GM12878 (cell line): ENCODE results near the gene LTBP4. TPM values are rescaled to one million over a fixed set of nuclear protein-coding genes. Genes with fewer than 3 reads are reported as not detected.

Source experiments
- ATAC-seq: fragments of 200-7000 bp; cut with Tn5 transposase; 3 replicates; pipeline ENCODE4 v1.9.1; 2020; ENCODE audit warnings: mild to moderate bottlenecking, moderate library complexity
- BruUV-seq: library from RNA; stranded (reverse); fragments of 400-500 nt; replicated peaks from 2 replicates; lab custom pipeline; 2021; lab: Mats Ljungman, UMichigan
- CTCF ChIA-PET: fragments of 300-600 bp; sonication (Branson Sonifier 250); formaldehyde crosslinking; extraction: SDS; loops from one replicate; lab custom pipeline; 2021; ENCODE audit warnings: inconsistent platforms; lab: Yijun Ruan, JAX
- POLR2A ChIA-PET: fragments of 350-600 bp; formaldehyde crosslinking; extraction: SDS; loops from one replicate; lab custom pipeline; 2021; ENCODE audit warnings: inconsistent platforms; lab: Charles Lee
- RAD21 ChIA-PET: fragments of 300-600 bp; sonication (Branson Sonifier 250); formaldehyde crosslinking; loops from one replicate; lab custom pipeline; 2023; ENCODE audit warnings: antibody characterized with exemption; ENCODE audit not compliant: unreplicated experiment; lab: Charles Lee
- SMC1A ChIA-PET: fragments of 300-600 bp; sonication (Branson Sonifier 250); formaldehyde crosslinking; loops from one replicate; lab custom pipeline; 2023; ENCODE audit not compliant: unreplicated experiment, uncharacterized antibody; lab: Charles Lee
- DNase-seq: peaks from one replicate; pipeline ENCODE4 v3.0.0-alpha.2; 2011; ENCODE audit warnings: low read depth, low spot score
- FAIRE-seq: peaks from 3 replicates; lab custom pipeline; 2011; peaks lifted over from hg19 to GRCh38; lab: Jason Lieb, UNC
- H2AFZ ChIP-seq: 2 replicates; pipeline ENCODE4 v1.6.0; 2011; ENCODE audit warnings: low read depth, low read length, control low read depth; ENCODE audit not compliant: control insufficient read depth
- H3K27ac ChIP-seq: 2 replicates; pipeline ENCODE4 v1.5.1; 2011; ENCODE audit warnings: control low read depth; ENCODE audit not compliant: control insufficient read depth, insufficient read depth
- H3K27me3 ChIP-seq, 2 experiments: replicated peaks in 1 of 2; 2 replicates each; pipeline versions ENCODE4 v1.6.0 to v1.6.1; 2011; ENCODE audit warnings: low read length in 1 of 2; ENCODE audit not compliant: control insufficient read depth in 2 of 2, insufficient read depth in 2 of 2
- H3K36me3 ChIP-seq, 2 experiments: 2 replicates each; pipeline ENCODE4 v1.5.1; 2011; ENCODE audit warnings: low read length in 1 of 2; ENCODE audit not compliant: control insufficient read depth in 2 of 2, insufficient read depth in 2 of 2
- H3K4me1 ChIP-seq: 2 replicates; pipeline ENCODE4 v1.6.1; 2011; ENCODE audit warnings: mild to moderate bottlenecking, low read length, moderate library complexity, mixed read lengths; ENCODE audit not compliant: control insufficient read depth, insufficient read depth
- H3K4me2 ChIP-seq: 2 replicates; pipeline ENCODE4 v1.6.0; 2011; ENCODE audit warnings: control low read depth; ENCODE audit not compliant: control insufficient read depth, insufficient read depth
- H3K4me3 ChIP-seq: fragments of 200-600 bp; sonication (generic); 2 replicates; pipeline ENCODE4 v1.5.1; 2016
- H3K79me2 ChIP-seq: 2 replicates; pipeline ENCODE4 v1.6.0; 2011; ENCODE audit warnings: low read length; ENCODE audit not compliant: control insufficient read depth, insufficient read depth
- H3K9ac ChIP-seq: 2 replicates; pipeline ENCODE4 v1.8.0; 2011; ENCODE audit warnings: low read length, control low read depth, mixed read lengths; ENCODE audit not compliant: control insufficient read depth, insufficient read depth
- H3K9me3 ChIP-seq: replicated peaks from 3 replicates; pipeline ENCODE4 v1.5.1; 2011; ENCODE audit warnings: mild to moderate bottlenecking, low read length; ENCODE audit not compliant: control insufficient read depth, insufficient read depth
- H4K20me1 ChIP-seq: 2 replicates; pipeline ENCODE4 v1.6.0; 2011; ENCODE audit not compliant: control insufficient read depth, insufficient read depth
- CHD4 ChIP-seq: fragments of 200-600 bp; sonication (generic); IDR thresholded peaks from 2 replicates; pipeline ENCODE4 v1.6.1; 2016; ENCODE audit warnings: mild to moderate bottlenecking
- JUNB ChIP-seq: IDR thresholded peaks from 2 replicates; pipeline ENCODE4 v1.6.1; 2016; ENCODE audit warnings: antibody characterized with exemption, mild to moderate bottlenecking
- KAT2A ChIP-seq: conservative IDR thresholded peaks from 2 replicates; pipeline ENCODE4 v1.6.1; 2011; ENCODE audit warnings: low read depth, low read length; ENCODE audit not compliant: control insufficient read depth
- NR2F1 ChIP-seq: fragments of 450-650 bp; conservative IDR thresholded peaks from 2 replicates; pipeline ENCODE4 v1.6.1; 2017; ENCODE audit warnings: mild to moderate bottlenecking
- POLR2A ChIP-seq: IDR thresholded peaks from 2 replicates; pipeline ENCODE4 v1.6.1; 2011; ENCODE audit warnings: low read depth, mild to moderate bottlenecking, low read length
- STAT3 ChIP-seq: IDR thresholded peaks from 2 replicates; pipeline ENCODE4 v1.6.1; 2011; ENCODE audit warnings: low read depth, low read length, improper control_type of control experiment
- WGBS: methylation state at CpG from one replicate; pipeline ENCODE4 v1.1.6; 2016; ENCODE audit warnings: low lambda C conversion rate; ENCODE audit not compliant: insufficient replicate concordance, insufficient coverage; ENCODE audit errors: missing lambda C conversion rate; 5-methylcytosine and 5-hydroxymethylcytosine counted together
- in situ Hi-C: fragments of 300-500 bp; cut with MboI; formaldehyde crosslinking; loops from 9 replicates; pipeline ENCODE4 v1.14.3; 2018; ENCODE audit warnings: mixed read lengths
- intact Hi-C: fragments of 100-400 bp; cut with micrococcal nuclease; formaldehyde crosslinking; loops from one replicate; pipeline ENCODE4 v1.14.2; 2022; ENCODE audit not compliant: unreplicated experiment
- polyA plus RNA-seq, 11 experiments: library from polyadenylated mRNA; depleted of rRNA in 4 of 11; unstranded in 6 of 11; stranded (reverse) in 5 of 11; fragments of >200 nt; fragmentation: Nextera tagmentation in 4 of 11; fragmentation: Illumina TruSeq in 1 of 11; extraction: Ambion mirVana in 4 of 11; extraction: Trizol in 1 of 11; gene quantifications; 1 replicate in 1 of 11; 2 replicates in 10 of 11; pipeline versions ENCODE4 v1.2.1 to v1.2.3, GENCODE V29; 2011 to 2016; ENCODE audit warnings: inconsistent platforms in 2 of 11, missing spikeins in 2 of 11, low read depth in 1 of 11
- total RNA-seq, 4 experiments: library from RNA; depleted of rRNA in 3 of 4; stranded (reverse); fragments of >200 nt in 3 of 4; fragmentation: Illumina TruSeq in 1 of 4; extraction: Trizol in 1 of 4; gene quantifications; 2 replicates each; pipeline versions ENCODE4 v1.2.1 to v1.2.3, GENCODE V29; 2013 to 2021

The LTBP4 gene
- total and polyA plus RNA-seq, 10 of the 15 experiments (the other 5 are each of a cell fraction or from before 2014, with no cell fraction given) = 0.09 to 34.6 (median 8.5) TPM; not detected in 1

DNA sequence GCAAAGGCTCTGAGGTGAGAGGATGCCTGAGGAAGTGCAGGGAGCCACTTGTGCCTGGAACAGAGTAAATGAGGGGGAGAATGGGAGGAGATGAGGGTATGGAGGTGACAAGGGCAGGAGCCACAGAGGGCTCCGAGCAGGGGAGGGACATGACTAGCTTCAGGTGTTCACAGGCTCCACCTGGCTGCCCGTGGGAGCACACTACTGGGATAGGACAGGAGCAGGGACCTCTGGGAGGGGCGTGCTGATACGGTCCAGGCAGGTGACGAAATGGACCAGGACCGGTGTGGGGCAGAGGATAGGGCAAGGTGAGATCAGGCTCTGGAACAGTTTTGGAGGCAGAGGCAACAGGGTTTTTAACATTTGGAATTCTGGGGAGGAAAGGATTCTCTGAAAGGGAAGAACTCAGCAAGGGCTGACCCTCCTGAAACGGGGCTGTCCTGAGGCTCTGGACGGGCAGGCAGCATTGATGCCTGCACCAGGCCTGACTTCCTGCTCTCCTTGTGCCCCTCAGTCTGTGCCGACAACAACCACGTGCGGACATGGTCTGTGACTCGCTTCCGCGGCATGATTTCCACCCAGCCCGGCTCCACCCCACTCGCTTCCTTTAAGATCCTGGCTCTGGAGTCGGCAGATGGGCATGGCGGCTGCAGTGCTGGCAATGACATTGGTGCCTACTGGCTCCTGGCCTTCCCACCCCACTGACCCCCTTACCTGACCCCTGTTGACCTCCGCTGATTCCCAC, 12.9 kb upstream of the LTBP4 start (continued):
- no peak for TF ChIP-seq STAT3

DNA sequence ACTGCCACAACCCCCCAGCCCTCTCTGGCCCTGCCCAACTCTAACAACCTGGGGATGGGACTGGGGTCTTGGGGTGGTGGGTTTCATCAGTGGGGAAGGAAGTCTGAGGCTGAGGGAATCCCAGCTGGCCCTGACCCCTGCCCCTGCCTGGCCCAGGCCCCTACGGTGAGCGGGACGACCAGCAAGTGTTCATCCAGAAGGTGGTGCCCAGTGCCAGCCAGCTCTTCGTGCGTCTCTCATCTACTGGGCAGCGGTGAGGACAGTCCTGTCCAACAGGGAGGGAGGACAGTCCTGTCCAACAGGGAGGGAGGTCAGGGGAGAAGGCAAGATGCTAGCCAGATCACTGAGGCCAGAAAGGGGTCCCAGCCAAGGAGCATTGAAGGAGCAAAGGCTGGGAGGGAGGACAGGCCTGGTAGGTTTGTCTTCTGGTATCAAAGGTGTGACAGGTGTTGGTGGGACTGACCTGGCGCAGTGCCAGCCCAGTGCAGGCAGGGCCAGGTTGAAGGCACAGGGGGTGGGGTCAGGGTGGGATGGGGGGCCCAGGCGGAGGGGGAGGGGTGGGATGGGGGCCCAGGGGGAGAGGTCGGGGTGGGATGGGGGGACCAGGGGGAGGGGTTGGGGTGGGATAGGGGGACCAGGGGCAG, 12.1 kb upstream of the LTBP4 start:
- H3K27ac ChIP-seq = no peak overlapping the region
- ATAC-seq = no peak
- RAD21 ChIA-PET = no interaction called here
- no peak overlapping the region for H3K9ac ChIP-seq
- intact Hi-C loops = no loop called here
- WGBS = 87% methylated on average over 7 of the region's 9 CpGs
- TF ChIP-seq CHD4 = no peak
- peak; percentile 23; the same call in 1 of the 2 replicates for TF ChIP-seq POLR2A
- no peak for TF ChIP-seq JUNB
- no peak for TF ChIP-seq KAT2A
- no peak for TF ChIP-seq NR2F1
- no peak overlapping the region for H3K4me3 ChIP-seq
- H2AFZ ChIP-seq = no peak overlapping the region
- POLR2A ChIA-PET = no interaction called here
- no peaks in the 10 kb centered on the region for H3K9me3 ChIP-seq
- no TSS peak for BruUV-seq
- FAIRE-seq = no peak
- SMC1A ChIA-PET = no interaction called here
- DNase-seq = no peak
- no peak overlapping the region for H3K4me2 ChIP-seq
- no peaks in the 10 kb centered on the region for H3K79me2 ChIP-seq
- in situ Hi-C loops = no loop called here
- H3K27me3 ChIP-seq = no peaks in the 10 kb centered on the region
- H3K4me1 ChIP-seq = peaks cover 6% of the 10 kb centered on the region
- CTCF ChIA-PET = no interaction called here
- no peaks in the 10 kb centered on the region for H4K20me1 ChIP-seq
- peaks cover 0 to 7% of the 10 kb centered on the region in 2 experiments; a peak in 3 of 4 replicates for H3K36me3 ChIP-seq
